HCT116 (cell line): ENCODE measurements around the gene OLIG3. TPM values are rescaled to one million over a fixed set of nuclear protein-coding genes. Genes with fewer than 3 reads are reported as not detected.

Experiments
- ATAC-seq: fragments of 200-7000 bp; cut with Tn5 transposase; 2 replicates; pipeline ENCODE4 v1.9.1; 2020; ENCODE audit warnings: mild to moderate bottlenecking, moderate library complexity
- BruUV-seq: library from RNA; stranded (reverse); fragments of 400-500 nt; replicated peaks from 2 replicates; lab custom pipeline; 2021; lab: Mats Ljungman, UMichigan
- CTCF ChIA-PET: fragments of 300-600 bp; sonication (Branson Sonifier 250); formaldehyde crosslinking; loops from one replicate; lab custom pipeline; 2021; ENCODE audit warnings: antibody characterized with exemption; lab: Charles Lee
- POLR2A ChIA-PET: fragments of 300-600, 350-600 bp; sonication (Branson Sonifier 250); formaldehyde crosslinking; loops from one replicate; lab custom pipeline; 2021; ENCODE audit warnings: antibody characterized with exemption; lab: Charles Lee
- RAD21 ChIA-PET, 2 experiments: fragments of 300-600 bp; sonication (Branson Sonifier 250); formaldehyde crosslinking; loops; one replicate each; lab custom pipeline; 2023; ENCODE audit warnings: low total read pairs in 2 of 2; ENCODE audit not compliant: uncharacterized antibody in 2 of 2, unreplicated experiment in 2 of 2, low non-redundant PET in 1 of 2; lab: Charles Lee
- DNase-seq: peaks from one replicate; pipeline ENCODE4 v3.0.0-alpha.2; 2010; ENCODE audit warnings: low read depth, low spot score
- H2AFZ ChIP-seq: fragments of 200-600 bp; shearing (Covaris generic), sonication (generic); 2 replicates; pipeline ENCODE4 v1.6.1; 2017; ENCODE audit warnings: low read depth, mixed run types, mixed read lengths, antibody characterized with exemption, low read length; ENCODE audit not compliant: poor library complexity, severe bottlenecking
- H3K27ac ChIP-seq: 2 replicates; pipeline ENCODE4 v1.5.1; 2012; ENCODE audit warnings: low read depth, low read length
- H3K27me3 ChIP-seq: fragments of 200-600 bp; sonication (generic); 2 replicates; pipeline ENCODE4 v1.6.1; 2016; ENCODE audit warnings: mixed run types, low read length, mixed read lengths; ENCODE audit not compliant: insufficient read depth
- H3K36me3 ChIP-seq, 2 experiments: fragments of 200-500 bp in 1 of 2; fragments of 200-600 bp in 1 of 2; sonication (Bioruptor generic) in 1 of 2; sonication (generic) in 1 of 2; 2 replicates each; pipeline versions ENCODE4 v1.5.1 to v1.6.1; 2014 to 2016; ENCODE audit warnings: low read length in 2 of 2, inconsistent platforms in 1 of 2, mixed read lengths in 1 of 2, mixed run types in 1 of 2; ENCODE audit not compliant: insufficient read depth in 2 of 2, control insufficient read depth in 1 of 2
- H3K4me1 ChIP-seq, 2 experiments: fragments of 200-600 bp in 1 of 2; sonication (generic) in 1 of 2; 2 replicates each; pipeline versions ENCODE4 v1.5.1 to v1.6.1; 2012 to 2017; ENCODE audit warnings: low read length in 2 of 2, inconsistent platforms in 1 of 2, mild to moderate bottlenecking in 1 of 2, mixed read lengths in 1 of 2, mixed run types in 1 of 2, moderate library complexity in 1 of 2; ENCODE audit not compliant: insufficient read depth in 2 of 2, control insufficient read depth in 1 of 2
- H3K4me2 ChIP-seq: fragments of 200-600 bp; sonication (generic); 2 replicates; pipeline ENCODE4 v1.6.1; 2017; ENCODE audit warnings: mixed run types, low read length, mixed read lengths
- H3K4me3 ChIP-seq, 2 experiments: fragments of 200-600 bp in 1 of 2; sonication (generic) in 1 of 2; replicated peaks in 1 of 2; 2 replicates each; pipeline ENCODE4 v1.5.1; 2011 to 2016; ENCODE audit warnings: low read length in 2 of 2, control low read depth in 1 of 2, low read depth in 1 of 2, mild to moderate bottlenecking in 1 of 2, mixed read lengths in 1 of 2, mixed run types in 1 of 2
- H3K79me2 ChIP-seq: fragments of 200-600 bp; sonication (generic); 2 replicates; pipeline ENCODE4 v1.6.1; 2017; ENCODE audit warnings: mild to moderate bottlenecking, mixed run types, low read length, moderate library complexity, mixed read lengths; ENCODE audit not compliant: insufficient read depth
- H3K9ac ChIP-seq: fragments of 200-600 bp; sonication (generic); 2 replicates; pipeline ENCODE4 v1.6.1; 2016; ENCODE audit warnings: low read length, mixed read lengths
- H3K9me2 ChIP-seq: fragments of 200-600 bp; sonication (generic), shearing (Covaris generic); 2 replicates; pipeline ENCODE4 v1.6.1; 2017; ENCODE audit warnings: mixed run types, mild to moderate bottlenecking, moderate library complexity; ENCODE audit not compliant: insufficient read depth
- H3K9me3 ChIP-seq, 2 experiments: fragments of 200-500 bp in 1 of 2; fragments of 200-600 bp in 1 of 2; sonication (Bioruptor generic) in 1 of 2; sonication (generic) in 1 of 2; 2 replicates each; pipeline ENCODE4 v1.6.1; 2014 to 2017; ENCODE audit warnings: low read length in 2 of 2, mixed read lengths in 2 of 2, inconsistent platforms in 1 of 2, low read depth in 1 of 2, mild to moderate bottlenecking in 1 of 2, mixed run types in 1 of 2, moderate library complexity in 1 of 2; ENCODE audit not compliant: control insufficient read depth in 1 of 2, insufficient read depth in 1 of 2
- H4K20me1 ChIP-seq: fragments of 200-600 bp; sonication (generic), shearing (Covaris generic); 2 replicates; pipeline ENCODE4 v1.6.1; 2017; ENCODE audit warnings: mixed run types, mild to moderate bottlenecking, moderate library complexity; ENCODE audit not compliant: insufficient read depth
- ATF3 ChIP-seq: IDR thresholded peaks from 2 replicates; pipeline ENCODE4 v1.6.1; 2012
- CBX3 ChIP-seq: IDR thresholded peaks from 2 replicates; pipeline ENCODE4 v1.6.1; 2012; ENCODE audit warnings: low read depth
- CEBPB ChIP-seq: IDR thresholded peaks from 2 replicates; pipeline ENCODE4 v1.6.1; 2012; ENCODE audit warnings: low read depth
- EGR1 ChIP-seq: IDR thresholded peaks from 2 replicates; pipeline ENCODE4 v1.6.1; 2012; ENCODE audit warnings: low read depth
- EZH2 ChIP-seq: fragments of 200-600 bp; sonication (generic); IDR thresholded peaks from 2 replicates; pipeline ENCODE4 v1.6.1; 2017; ENCODE audit warnings: antibody characterized with exemption, mixed run types
- EZH2phosphoT487 ChIP-seq: fragments of 200-600 bp; IDR thresholded peaks from 2 replicates; pipeline ENCODE4 v1.6.1; 2018; ENCODE audit warnings: antibody characterized with exemption, borderline replicate concordance
- FOSL1 ChIP-seq: IDR thresholded peaks from 2 replicates; pipeline ENCODE4 v1.6.1; 2012; ENCODE audit warnings: low read depth
- JUND ChIP-seq: IDR thresholded peaks from 2 replicates; pipeline ENCODE4 v1.6.1; 2012
- MAX ChIP-seq: IDR thresholded peaks from 2 replicates; pipeline ENCODE4 v1.6.1; 2012
- POLR2A ChIP-seq: IDR thresholded peaks from 2 replicates; pipeline ENCODE4 v1.7.0; 2011; ENCODE audit warnings: borderline replicate concordance; ENCODE audit not compliant: insufficient read depth, insufficient read length; ENCODE audit errors: extremely low read depth
- POLR2AphosphoS5 ChIP-seq: IDR thresholded peaks from 2 replicates; pipeline ENCODE4 v1.6.1; 2011; ENCODE audit warnings: mild to moderate bottlenecking, low read depth, low read length, moderate library complexity
- REST ChIP-seq: IDR thresholded peaks from 2 replicates; pipeline ENCODE4 v1.6.1; 2012; ENCODE audit warnings: low read depth
- SIN3A ChIP-seq: IDR thresholded peaks from 2 replicates; pipeline ENCODE4 v1.6.1; 2012; ENCODE audit warnings: low read depth
- SP1 ChIP-seq: IDR thresholded peaks from 2 replicates; pipeline ENCODE4 v1.6.1; 2012; ENCODE audit warnings: low read depth
- SRF ChIP-seq: IDR thresholded peaks from 2 replicates; pipeline ENCODE4 v1.6.1; 2012; ENCODE audit warnings: low read depth
- TCF7L2 ChIP-seq: IDR thresholded peaks from 2 replicates; pipeline ENCODE4 v1.7.0; 2011; ENCODE audit warnings: borderline replicate concordance, inconsistent platforms; ENCODE audit not compliant: insufficient read depth, insufficient read length; ENCODE audit errors: extremely low read depth
- YY1 ChIP-seq: IDR thresholded peaks from 2 replicates; pipeline ENCODE4 v1.6.1; 2011; ENCODE audit warnings: low read length, low read depth, moderate library complexity, mild to moderate bottlenecking; ENCODE audit not compliant: insufficient replicate concordance; ENCODE audit errors: extremely low read depth
- ZBTB33 ChIP-seq: IDR thresholded peaks from 2 replicates; pipeline ENCODE4 v1.6.1; 2011; ENCODE audit warnings: mild to moderate bottlenecking, low read length, moderate library complexity; ENCODE audit not compliant: insufficient replicate concordance; ENCODE audit errors: extremely low read depth
- ZNF274 ChIP-seq: fragments of 200-500 bp; sonication (Bioruptor generic); IDR thresholded peaks from 2 replicates; pipeline ENCODE4 v1.6.1; 2014; ENCODE audit warnings: mild to moderate bottlenecking, low read depth, low read length, inconsistent platforms
- intact Hi-C: fragments of 100-400 bp; cut with micrococcal nuclease; formaldehyde crosslinking; loops from 2 replicates; pipeline ENCODE4 v1.10.0; 2022
- total RNA-seq: library from RNA; stranded (reverse); gene quantifications from one replicate; pipeline ENCODE4 v1.2.1, GENCODE V29; 2021; ENCODE audit not compliant: unreplicated experiment

The OLIG3 gene
- total RNA-seq, 1 experiment from 2014 or later = not detected

- ChIA-PET CTCF (no interaction called here), RAD21 (no interaction called here)
- no peaks in the 10 kb centered on the region for H3K36me3 ChIP-seq
- H3K4me1 ChIP-seq = no peaks in the 10 kb centered on the region
- no peaks in the 10 kb centered on the region for H3K9me2 ChIP-seq
- H3K27me3 ChIP-seq = peaks cover 7% of the 10 kb centered on the region; the same call in 1 of the 2 replicates
- H3K4me2 ChIP-seq = no peak overlapping the region
- DNase-seq (no peak), ATAC-seq (no peak)
- H2AFZ ChIP-seq = no peak overlapping the region
- intact Hi-C loops = no loop called here
- H3K27ac ChIP-seq = no peak overlapping the region
- H4K20me1 ChIP-seq = no peaks in the 10 kb centered on the region
- H3K9ac ChIP-seq = no peak overlapping the region
- H3K79me2 ChIP-seq = no peaks in the 10 kb centered on the region
- BruUV-seq = no TSS peak
- H3K4me3 ChIP-seq = no peak overlapping the region
- TF ChIP-seq SRF (no peak), POLR2A (no peak), YY1 (no peak), CBX3 (no peak), REST (no peak), FOSL1 (no peak), SIN3A (no peak), EZH2phosphoT487 (no peak), ZBTB33 (no peak), CEBPB (no peak), MAX (no peak), TCF7L2 (no peak), ATF3 (no peak), EZH2 (no peak), ZNF274 (no peak), JUND (no peak), SP1 (no peak), EGR1 (no peak), POLR2AphosphoS5 (no peak)
- TF ChIP-seq, all 23 proteins: peak for 0
- POLR2A ChIA-PET = no interaction called here
- H3K9me3 ChIP-seq = no peaks in the 10 kb centered on the region
These were observed 2.7 kb downstream of the OLIG3 start for GRCh38 chr6:137491478-137491877.
